Middle frontal gyrus (tissue), 1 donor: ENCODE measurements around the gene LCE2A.

ENCODE experiments used
- DNase-seq: peaks from one replicate; pipeline ENCODE4 v3.0.0-alpha.2; 2015; ENCODE audit warnings: low spot score; ENCODE audit errors: extremely low spot score

The LCE2A gene

GRCh38 chr1:152743371-152744145, 45.4 kb downstream of the LCE2A start:
- no peak for DNase-seq

DNA sequence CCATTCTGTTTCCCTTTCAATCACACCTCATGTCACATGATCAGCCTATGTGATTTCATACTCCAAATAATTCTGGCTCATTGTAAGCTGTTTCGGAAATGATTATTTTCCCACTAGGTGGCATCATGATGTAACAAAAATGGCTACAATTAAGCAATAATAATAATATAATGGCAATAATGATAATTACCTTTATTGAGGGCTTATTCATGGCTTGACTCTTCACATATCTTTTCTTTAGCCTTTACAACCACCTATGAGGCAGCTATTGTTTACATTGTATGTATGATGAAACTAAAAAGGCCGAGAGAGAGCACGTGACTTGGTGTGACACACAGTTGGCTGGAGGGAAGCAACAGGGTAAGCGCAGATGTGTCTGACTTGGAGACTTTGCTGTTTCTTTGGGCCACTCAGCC, 47.2 kb downstream of the LCE2A start:
- DNase-seq = no peak

GRCh38 chr1:152745765-152746444, 47.8 kb downstream of the LCE2A start:
- DNase-seq = no peak

GRCh38 chr1:152747831-152748230, 49.7 kb downstream of the LCE2A start:
- no peak for DNase-seq
